ENCODE results near the gene PAPPA. TPM values are rescaled to one million over a fixed set of nuclear protein-coding genes. Genes with fewer than 3 reads are reported as not detected.

Gene PAPPA
- total RNA-seq, 3 donors from 2014 or later (not counting 1 experiment from before 2014, with no cell fraction given), result not detected

- Mint-ChIP-seq H3K4me3 (no peak overlapping the region), H3K4me1 (no peaks in the 10 kb centered on the region), H3K27ac (no peak overlapping the region), H3K36me3 (no peaks in the 10 kb centered on the region), H3K27me3 (ENCODE audit: low read depth in 2 of 2) (no peaks in the 10 kb centered on the region), H3K9me3 (peaks cover 6 to 7% of the 10 kb centered on the region in 2 donors)
- Histone ChIP-seq H3K4me1 (ENCODE audit: control insufficient read depth, insufficient read depth, low read length) (no peaks in the 10 kb centered on the region), H3K27ac (ENCODE audit: low read length) (no peak overlapping the region), H3K4me3 (ENCODE audit: low read length) (no peak overlapping the region), H3K27me3 (ENCODE audit: control insufficient read depth, insufficient read depth, low read length) (no peaks in the 10 kb centered on the region), H3K9me3 (ENCODE audit: control insufficient read depth, insufficient read depth, low read length) (no peaks in the 10 kb centered on the region), H3K36me3 (ENCODE audit: control insufficient read depth, insufficient read depth, low read length) (no peaks in the 10 kb centered on the region)
- ATAC-seq (no peak), DNase-seq (no peak)
- WGBS (ENCODE audit: insufficient coverage), result 60% methylated on average over 1 of the region's 1 CpG
- no peak for TF ChIP-seq CTCF (IDR thresholded peaks at IDR 0.05)
- intact Hi-C loops (cut with micrococcal nuclease), result no loop called here
These were observed 20.8 kb downstream of the PAPPA start for GRCh38 chr9:116174347-116174746.

- 33% methylated on average over 1 of the region's 1 CpG for WGBS (ENCODE audit: insufficient coverage)
- Histone ChIP-seq H3K36me3 (ENCODE audit: control insufficient read depth, insufficient read depth, low read length) (no peaks in the 10 kb centered on the region), H3K4me1 (ENCODE audit: control insufficient read depth, insufficient read depth, low read length) (no peaks in the 10 kb centered on the region), H3K27me3 (ENCODE audit: control insufficient read depth, insufficient read depth, low read length) (no peaks in the 10 kb centered on the region), H3K4me3 (ENCODE audit: low read length) (no peak overlapping the region), H3K27ac (ENCODE audit: low read length) (no peak overlapping the region), H3K9me3 (ENCODE audit: control insufficient read depth, insufficient read depth, low read length) (no peaks in the 10 kb centered on the region)
- Mint-ChIP-seq H3K27ac (no peak overlapping the region), H3K9me3 (peaks cover 4% of the 10 kb centered on the region in 2 donors), H3K4me1 (no peaks in the 10 kb centered on the region), H3K4me3 (no peak overlapping the region), H3K36me3 (no peaks in the 10 kb centered on the region), H3K27me3 (ENCODE audit: low read depth in 2 of 2) (no peaks in the 10 kb centered on the region)
- ATAC-seq (no peak), DNase-seq (no peak)
- intact Hi-C loops (cut with micrococcal nuclease), result no loop called here
- no peak for TF ChIP-seq CTCF (IDR thresholded peaks at IDR 0.05)
These were observed 22.0 kb downstream of the PAPPA start for GRCh38 chr9:116175614-116176013.

GRCh38 chr9:116178481-116179211, 25.1 kb downstream of the PAPPA start:
- H3K27ac Mint-ChIP-seq, result no peak overlapping the region

More at GRCh38 chr9:116178481-116179211, 25.1 kb downstream of the PAPPA start:
- no peak for ATAC-seq
- Mint-ChIP-seq H3K27me3 (ENCODE audit: low read depth in 2 of 2) (no peaks in the 10 kb centered on the region), H3K36me3 (no peaks in the 10 kb centered on the region), H3K9me3 (peaks cover 0 to 8% of the 10 kb centered on the region in 2 donors), H3K4me3 (no peak overlapping the region), H3K4me1 (no peaks in the 10 kb centered on the region)
- Histone ChIP-seq H3K9me3 (ENCODE audit: control insufficient read depth, insufficient read depth, low read length) (no peaks in the 10 kb centered on the region), H3K4me1 (ENCODE audit: control insufficient read depth, insufficient read depth, low read length) (no peaks in the 10 kb centered on the region), H3K4me3 (ENCODE audit: low read length) (no peak overlapping the region), H3K27ac (ENCODE audit: low read length) (no peak overlapping the region), H3K27me3 (ENCODE audit: control insufficient read depth, insufficient read depth, low read length) (no peaks in the 10 kb centered on the region), H3K36me3 (ENCODE audit: control insufficient read depth, insufficient read depth, low read length) (no peaks in the 10 kb centered on the region)
- no peak for TF ChIP-seq CTCF (IDR thresholded peaks at IDR 0.05)
- 79% methylated on average over 2 of the region's 3 CpGs for WGBS (ENCODE audit: insufficient coverage)
- DNase-seq, result no peak
- intact Hi-C loops (cut with micrococcal nuclease), result no loop called here
